ENCODE results near the gene GGA1. TPM values are rescaled to one million over a fixed set of nuclear protein-coding genes. Genes with fewer than 3 reads are reported as not detected.

Gene GGA1
- total and polyA plus RNA-seq, 5 donors from 2014 or later = 14.0 to 69.7 (median 16.9) TPM

- no peak overlapping the region for H3K4me3 ChIP-seq (ENCODE audit: low read depth, low read length)
- H3K9me3 ChIP-seq (ENCODE audit: control insufficient read depth in 2 of 2, low read length in 2 of 2) = no peaks in the 10 kb centered on the region
- Mint-ChIP-seq H3K4me1 (peaks cover 0 to 84% (median 31%) of the 10 kb centered on the region in 4 donors), H3K27ac (peak overlapping the region in 2 of 3 donors; percentile 76 to 84), H3K4me3 (peak overlapping the region in 1 of 4 donors; percentile 32), H3K9me3 (peaks cover 0 to 1% (median 0%) of the 10 kb centered on the region in 7 donors), H3K36me3 (no peaks in the 10 kb centered on the region), H3K27me3 (no peaks in the 10 kb centered on the region)
- H3K4me1 ChIP-seq (ENCODE audit: control insufficient read depth, insufficient read depth, low read length, poor library complexity, severe bottlenecking) = peaks cover 83% of the 10 kb centered on the region
- H3K27ac ChIP-seq (ENCODE audit: insufficient read depth, low read length, poor library complexity, severe bottlenecking) = peak overlapping the region; percentile 88
- H3K27me3 ChIP-seq (ENCODE audit: control insufficient read depth, insufficient read depth, low read length) = no peaks in the 10 kb centered on the region
- no peaks in the 10 kb centered on the region for H3K36me3 ChIP-seq (ENCODE audit: control insufficient read depth, insufficient read depth, low read length)
- DNase-seq = no peak
- ATAC-seq (ENCODE audit: low read depth in 2 of 2) = no peak
Measured at GRCh38 chr22:37630839-37631435, 22.3 kb downstream of the GGA1 start.

GRCh38 chr22:37631448-37632173 lies 23.0 kb downstream of the GGA1 start:
- H3K27ac ChIP-seq (ENCODE audit: insufficient read depth, low read length, poor library complexity, severe bottlenecking) = peak overlapping the region; percentile 88

GRCh38 chr22:37632174-37633088 lies 23.8 kb downstream of the GGA1 start:
- Histone ChIP-seq H3K9me3 (ENCODE audit: control insufficient read depth in 2 of 2, low read length in 2 of 2) (no peaks in the 10 kb centered on the region), H3K36me3 (ENCODE audit: control insufficient read depth, insufficient read depth, low read length) (no peaks in the 10 kb centered on the region), H3K27ac (ENCODE audit: insufficient read depth, low read length, poor library complexity, severe bottlenecking) (peak overlapping the region; percentile 88), H3K4me1 (ENCODE audit: control insufficient read depth, insufficient read depth, low read length, poor library complexity, severe bottlenecking) (peaks cover 83% of the 10 kb centered on the region), H3K4me3 (ENCODE audit: low read depth, low read length) (no peak overlapping the region), H3K27me3 (ENCODE audit: control insufficient read depth, insufficient read depth, low read length) (no peaks in the 10 kb centered on the region)
- Mint-ChIP-seq H3K36me3 (no peaks in the 10 kb centered on the region), H3K9me3 (peaks cover 0 to 1% (median 0%) of the 10 kb centered on the region in 7 donors), H3K27ac (peak overlapping the region; percentile 92 to 95 (median 94)), H3K4me3 (peak overlapping the region in 2 of 4 donors; percentile 21 to 60), H3K4me1 (peaks cover 0 to 84% (median 36%) of the 10 kb centered on the region in 4 donors), H3K27me3 (no peaks in the 10 kb centered on the region)
- DNase-seq (no peak), ATAC-seq (ENCODE audit: low read depth in 2 of 2) (no peak)

More at GRCh38 chr22:37631448-37632173, 23.0 kb downstream of the GGA1 start:
- no peaks in the 10 kb centered on the region for H3K9me3 ChIP-seq (ENCODE audit: control insufficient read depth in 2 of 2, low read length in 2 of 2)
- DNase-seq = peak in 1 of 3 donors; percentile 26
- peaks cover 0 to 1% (median 0%) of the 10 kb centered on the region in 7 donors for H3K9me3 Mint-ChIP-seq
- peaks cover 0 to 84% (median 35%) of the 10 kb centered on the region in 4 donors for H3K4me1 Mint-ChIP-seq
- peak overlapping the region in 2 of 3 donors; percentile 76 to 84 for H3K27ac Mint-ChIP-seq
- peaks cover 83% of the 10 kb centered on the region for H3K4me1 ChIP-seq (ENCODE audit: control insufficient read depth, insufficient read depth, low read length, poor library complexity, severe bottlenecking)
- no peak overlapping the region for H3K4me3 Mint-ChIP-seq
- no peaks in the 10 kb centered on the region for H3K36me3 ChIP-seq (ENCODE audit: control insufficient read depth, insufficient read depth, low read length)
- H3K27me3 ChIP-seq (ENCODE audit: control insufficient read depth, insufficient read depth, low read length) = no peaks in the 10 kb centered on the region
- H3K27me3 Mint-ChIP-seq = no peaks in the 10 kb centered on the region
- ATAC-seq (ENCODE audit: low read depth in 2 of 2) = no peak
- no peaks in the 10 kb centered on the region for H3K36me3 Mint-ChIP-seq
- H3K4me3 ChIP-seq (ENCODE audit: low read depth, low read length) = no peak overlapping the region

- Histone ChIP-seq H3K27me3 (ENCODE audit: control insufficient read depth, insufficient read depth, low read length) (no peaks in the 10 kb centered on the region), H3K36me3 (ENCODE audit: control insufficient read depth, insufficient read depth, low read length) (no peaks in the 10 kb centered on the region), H3K9me3 (ENCODE audit: control insufficient read depth in 2 of 2, low read length in 2 of 2) (no peaks in the 10 kb centered on the region), H3K4me1 (ENCODE audit: control insufficient read depth, insufficient read depth, low read length, poor library complexity, severe bottlenecking) (peaks cover 83% of the 10 kb centered on the region), H3K27ac (ENCODE audit: insufficient read depth, low read length, poor library complexity, severe bottlenecking) (peak overlapping the region; percentile 88), H3K4me3 (ENCODE audit: low read depth, low read length) (peak overlapping the region; percentile 41)
- ATAC-seq (ENCODE audit: low read depth in 2 of 2) (peak; percentile 17 to 40), DNase-seq (peak in 2 of 3 donors; percentile 28 to 50)
- Mint-ChIP-seq H3K4me1 (peaks cover 0 to 84% (median 36%) of the 10 kb centered on the region in 4 donors), H3K27ac (peak overlapping the region; percentile 92 to 95 (median 94)), H3K4me3 (peak overlapping the region; percentile 60 to 84 (median 72)), H3K36me3 (no peaks in the 10 kb centered on the region), H3K27me3 (no peaks in the 10 kb centered on the region), H3K9me3 (peaks cover 0 to 1% (median 0%) of the 10 kb centered on the region in 7 donors)
Measured at GRCh38 chr22:37633089-37633624, 24.5 kb downstream of the GGA1 start.

GRCh38 chr22:37633625-37634416 lies 25.2 kb downstream of the GGA1 start:
- DNase-seq (peak; percentile 35 to 76 (median 39)), ATAC-seq (ENCODE audit: low read depth in 2 of 2) (peak; percentile 69 to 70)
- H3K36me3 ChIP-seq (ENCODE audit: control insufficient read depth, insufficient read depth, low read length) = no peaks in the 10 kb centered on the region
- H3K4me3 Mint-ChIP-seq = peak overlapping the region; percentile 60 to 91 (median 82)
- H3K27ac Mint-ChIP-seq = peak overlapping the region; percentile 94 to 95 (median 94)
- H3K4me1 Mint-ChIP-seq = peaks cover 0 to 84% (median 35%) of the 10 kb centered on the region in 4 donors
- no peaks in the 10 kb centered on the region for H3K27me3 ChIP-seq (ENCODE audit: control insufficient read depth, insufficient read depth, low read length)
- H3K9me3 ChIP-seq (ENCODE audit: control insufficient read depth in 2 of 2, low read length in 2 of 2) = no peaks in the 10 kb centered on the region
- H3K27ac ChIP-seq (ENCODE audit: insufficient read depth, low read length, poor library complexity, severe bottlenecking) = peak overlapping the region; percentile 88
- H3K9me3 Mint-ChIP-seq = peaks cover 0 to 1% (median 0%) of the 10 kb centered on the region in 7 donors
- H3K4me1 ChIP-seq (ENCODE audit: control insufficient read depth, insufficient read depth, low read length, poor library complexity, severe bottlenecking) = peaks cover 84% of the 10 kb centered on the region
- H3K27me3 Mint-ChIP-seq = no peaks in the 10 kb centered on the region
- H3K4me3 ChIP-seq (ENCODE audit: low read depth, low read length) = peak overlapping the region; percentile 59
- H3K36me3 Mint-ChIP-seq = no peaks in the 10 kb centered on the region

- no peaks in the 10 kb centered on the region for H3K36me3 Mint-ChIP-seq
- peak overlapping the region; percentile 94 to 95 (median 94) for H3K27ac Mint-ChIP-seq
- Histone ChIP-seq H3K27ac (ENCODE audit: insufficient read depth, low read length, poor library complexity, severe bottlenecking) (peak overlapping the region; percentile 88), H3K9me3 (ENCODE audit: control insufficient read depth in 2 of 2, low read length in 2 of 2) (no peaks in the 10 kb centered on the region), H3K4me3 (ENCODE audit: low read depth, low read length) (peak overlapping the region; percentile 59), H3K36me3 (ENCODE audit: control insufficient read depth, insufficient read depth, low read length) (no peaks in the 10 kb centered on the region), H3K27me3 (ENCODE audit: control insufficient read depth, insufficient read depth, low read length) (no peaks in the 10 kb centered on the region), H3K4me1 (ENCODE audit: control insufficient read depth, insufficient read depth, low read length, poor library complexity, severe bottlenecking) (peaks cover 89% of the 10 kb centered on the region)
- H3K4me3 Mint-ChIP-seq = peak overlapping the region; percentile 60 to 91 (median 82)
- no peaks in the 10 kb centered on the region for H3K27me3 Mint-ChIP-seq
- peak in 1 of 3 donors; percentile 48 for DNase-seq
- no peak for ATAC-seq (ENCODE audit: low read depth in 2 of 2)
- peaks cover 0 to 80% (median 35%) of the 10 kb centered on the region in 4 donors for H3K4me1 Mint-ChIP-seq
- H3K9me3 Mint-ChIP-seq = peaks cover 0 to 1% (median 0%) of the 10 kb centered on the region in 7 donors
Measured at GRCh38 chr22:37634417-37634924, 25.8 kb downstream of the GGA1 start.
